ENCODE data around the gene COL24A1. TPM values are rescaled to one million over a fixed set of nuclear protein-coding genes. Genes with fewer than 3 reads are reported as not detected.

The COL24A1 gene
- total and polyA plus RNA-seq, 2 of the 13 experiments (the other 11 are each of a cell fraction or from before 2014, with no cell fraction given) = 0.04 to 0.13 TPM

GRCh38 chr1:85707990-85708828 is 448.4 kb downstream of the COL24A1 start, which contains the start of gene ZNHIT6 (continued):
- no peak for TF ChIP-seq PRDM4 (CRISPR knock-in tag; IDR thresholded peaks at IDR 0.05; ENCODE audit: borderline replicate concordance)
- peak; percentile 66 for TF ChIP-seq MED1 (CRISPR knock-in tag; IDR thresholded peaks at IDR 0.05)
- peak; percentile 51; the same call in 1 of the 2 replicates for TF ChIP-seq RXRA (CRISPR knock-in tag; IDR thresholded peaks at IDR 0.05)
- TF ChIP-seq ZNF282 (IDR thresholded peaks at IDR 0.05; ENCODE audit: partially characterized antibody) = no peak
- no peak for TF ChIP-seq DZIP1 (CRISPR knock-in tag; IDR thresholded peaks at IDR 0.05)
- TF ChIP-seq TOPORS (CRISPR knock-in tag; IDR thresholded peaks at IDR 0.05) = peak; percentile 66; the same call in 1 of the 2 replicates
- TF ChIP-seq ZNF431 (CRISPR knock-in tag; IDR thresholded peaks at IDR 0.05; ENCODE audit: borderline replicate concordance, low read depth) = peak; percentile 78; the same call in 1 of the 2 replicates
- peak; percentile 39; the same call in 1 of the 2 replicates for TF ChIP-seq ZNF143 (CRISPR knock-in tag; IDR thresholded peaks at IDR 0.05)
- TF ChIP-seq NFE2 (CRISPR knock-in tag; IDR thresholded peaks at IDR 0.05) = no peak
- TF ChIP-seq ZFX (CRISPR knock-in tag; IDR thresholded peaks at IDR 0.05; ENCODE audit: low read depth) = peak; percentile 95
- peak; percentile 88 for TF ChIP-seq ZNF792 (CRISPR knock-in tag; IDR thresholded peaks at IDR 0.05)
- 0 out of 2 replicates have a peak, but pooled peaks have one; percentile 22 for TF ChIP-seq ZNF761 (CRISPR knock-in tag; conservative IDR thresholded peaks at IDR 0.05)
- peak; percentile 90; the same call in 1 of the 2 replicates for TF ChIP-seq THAP9 (CRISPR knock-in tag; IDR thresholded peaks at IDR 0.05; ENCODE audit: borderline replicate concordance)
- TF ChIP-seq THRA (CRISPR knock-in tag; IDR thresholded peaks at IDR 0.05; ENCODE audit: borderline replicate concordance) = peak; percentile 56; the same call in 1 of the 2 replicates
- no peak; the same call in none of the 2 replicates for TF ChIP-seq ZNF547 (CRISPR knock-in tag; IDR thresholded peaks at IDR 0.05)
- TF ChIP-seq ZNF333 (CRISPR knock-in tag; IDR thresholded peaks at IDR 0.05; ENCODE audit: borderline replicate concordance) = no peak
- peak; percentile 69; the same call in 1 of the 2 replicates for TF ChIP-seq ZFP91 (CRISPR knock-in tag; IDR thresholded peaks at IDR 0.05; ENCODE audit: borderline replicate concordance)
